WI38 (cell line): ENCODE measurements around the gene TMPO.
"Not testable (repeated sequence)": the region's sequence is repeated elsewhere in the genome, so short reads cannot be mapped to it uniquely, and the experiment has no call there.

Experiments
- H3K4me3 ChIP-seq: 2 replicates; pipeline ENCODE4 v1.5.1; 2011; ENCODE audit warnings: low read depth, mild to moderate bottlenecking, control low read depth, low read length
- CTCF ChIP-seq: IDR thresholded peaks from 2 replicates; pipeline ENCODE4 v1.5.1; 2012; ENCODE audit warnings: low read depth, mild to moderate bottlenecking, control low read depth, low read length

Gene TMPO

DNA sequence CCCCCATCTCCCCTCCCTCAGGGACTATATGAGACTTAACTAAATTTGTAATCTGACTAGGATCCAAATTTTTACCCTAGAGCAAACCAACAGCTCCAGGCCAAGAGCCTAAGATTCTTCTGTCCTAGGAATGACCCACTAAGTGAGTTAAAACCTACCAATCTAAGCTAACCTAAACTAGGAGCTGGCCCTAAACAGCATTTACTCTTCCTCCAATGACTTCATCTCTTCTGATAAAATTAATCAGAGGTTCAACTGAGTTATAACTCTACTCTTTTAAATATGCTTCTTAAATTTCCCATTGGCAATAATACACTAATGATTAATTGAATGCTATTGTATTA, 39.9 kb upstream of the TMPO start:
- no peak for TF ChIP-seq CTCF
- H3K4me3 ChIP-seq = no peak overlapping the region

DNA sequence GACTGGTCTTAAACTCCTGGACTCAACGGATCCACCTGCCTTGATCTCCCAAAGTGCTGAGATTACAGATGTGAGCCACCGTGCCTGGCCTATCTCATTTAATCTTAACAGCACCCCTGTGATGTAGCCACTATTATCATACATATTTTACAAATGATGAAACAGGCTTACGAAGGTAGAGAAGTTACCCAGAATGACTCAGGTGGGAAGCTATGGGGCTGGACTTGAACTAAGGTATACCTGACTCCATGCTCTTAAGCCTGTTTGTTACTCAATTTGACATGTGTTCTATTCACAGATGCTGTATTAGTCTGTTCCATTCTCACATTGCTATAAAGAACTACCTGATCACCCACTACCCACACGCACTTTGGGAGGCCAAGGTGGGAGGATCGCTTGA, 36.8 kb upstream of the TMPO start:
- no peak for TF ChIP-seq CTCF

DNA sequence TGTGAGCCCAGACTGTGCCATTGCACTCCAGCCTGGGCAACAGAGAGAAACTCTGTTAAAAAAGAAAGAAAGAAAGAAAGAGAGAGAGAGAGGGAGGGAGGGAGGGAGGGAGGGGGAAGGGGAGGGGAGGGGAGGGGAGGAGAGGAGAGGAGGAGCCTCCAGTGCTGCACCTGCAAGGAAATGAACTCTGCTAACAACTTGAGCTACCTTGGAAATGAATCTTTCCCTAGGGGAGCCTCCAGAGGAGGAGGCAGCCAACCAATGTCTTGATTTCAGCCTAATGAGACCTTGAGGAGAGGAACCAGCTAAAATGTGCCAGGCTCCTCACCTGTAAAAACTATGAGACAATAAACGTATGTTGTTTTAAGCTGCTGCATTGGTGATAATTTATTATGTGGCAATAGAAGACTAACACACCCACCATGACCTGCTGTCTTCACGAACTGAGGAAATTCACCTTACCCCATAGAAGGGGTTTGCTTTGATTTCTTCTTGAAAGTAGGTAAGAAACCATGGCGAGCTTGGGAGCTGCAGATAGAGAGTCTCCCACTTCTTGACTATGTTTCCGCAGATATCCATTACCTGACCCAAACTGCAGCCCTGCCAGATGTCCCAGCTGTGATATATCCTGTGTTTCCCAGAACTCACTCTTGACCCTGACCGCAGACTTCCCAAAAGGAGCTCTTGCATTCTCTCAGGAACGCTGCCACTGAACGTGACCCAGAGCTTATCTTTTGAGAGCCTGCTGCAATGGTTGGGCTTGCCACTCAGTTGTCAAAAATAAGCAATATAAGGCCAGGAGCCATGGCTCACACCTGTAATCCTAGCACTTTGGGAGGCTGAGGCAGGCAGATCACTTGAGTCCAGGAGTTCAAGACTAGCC, 31.5 kb upstream of the TMPO start:
- no peak overlapping the region for H3K4me3 ChIP-seq
- TF ChIP-seq CTCF = no peak

More for the DNA sequence above, 36.8 kb upstream of the TMPO start:
- H3K4me3 ChIP-seq = no peak overlapping the region

- no peak overlapping the region for H3K4me3 ChIP-seq
- no peak for TF ChIP-seq CTCF
Measured at GRCh38 chr12:98485792-98486340, 29.5 kb upstream of the TMPO start.

DNA sequence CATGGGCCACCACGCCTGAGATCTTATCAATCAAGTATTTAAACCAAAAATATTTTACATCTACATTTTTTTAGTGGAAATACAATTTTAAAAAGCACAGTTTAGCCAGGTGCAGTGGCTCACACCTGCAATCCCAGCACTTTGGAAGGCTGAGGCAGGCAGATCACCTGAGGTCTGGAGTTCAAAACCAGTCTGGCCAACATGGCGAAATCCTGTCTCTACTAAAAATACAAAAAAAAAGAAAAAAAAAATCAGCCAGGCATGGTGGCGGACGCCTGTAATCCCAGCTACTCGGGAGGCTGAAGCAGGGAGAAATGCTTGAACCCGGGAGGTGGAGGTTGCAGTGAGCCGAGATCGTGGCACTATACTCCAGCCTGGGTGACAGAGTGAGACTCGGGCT, 27.0 kb upstream of the TMPO start:
- H3K4me3 ChIP-seq = not testable (repeated sequence)

- no peak overlapping the region for H3K4me3 ChIP-seq
- no peak for TF ChIP-seq CTCF
Measured at GRCh38 chr12:98489176-98489575, 26.2 kb upstream of the TMPO start.

DNA sequence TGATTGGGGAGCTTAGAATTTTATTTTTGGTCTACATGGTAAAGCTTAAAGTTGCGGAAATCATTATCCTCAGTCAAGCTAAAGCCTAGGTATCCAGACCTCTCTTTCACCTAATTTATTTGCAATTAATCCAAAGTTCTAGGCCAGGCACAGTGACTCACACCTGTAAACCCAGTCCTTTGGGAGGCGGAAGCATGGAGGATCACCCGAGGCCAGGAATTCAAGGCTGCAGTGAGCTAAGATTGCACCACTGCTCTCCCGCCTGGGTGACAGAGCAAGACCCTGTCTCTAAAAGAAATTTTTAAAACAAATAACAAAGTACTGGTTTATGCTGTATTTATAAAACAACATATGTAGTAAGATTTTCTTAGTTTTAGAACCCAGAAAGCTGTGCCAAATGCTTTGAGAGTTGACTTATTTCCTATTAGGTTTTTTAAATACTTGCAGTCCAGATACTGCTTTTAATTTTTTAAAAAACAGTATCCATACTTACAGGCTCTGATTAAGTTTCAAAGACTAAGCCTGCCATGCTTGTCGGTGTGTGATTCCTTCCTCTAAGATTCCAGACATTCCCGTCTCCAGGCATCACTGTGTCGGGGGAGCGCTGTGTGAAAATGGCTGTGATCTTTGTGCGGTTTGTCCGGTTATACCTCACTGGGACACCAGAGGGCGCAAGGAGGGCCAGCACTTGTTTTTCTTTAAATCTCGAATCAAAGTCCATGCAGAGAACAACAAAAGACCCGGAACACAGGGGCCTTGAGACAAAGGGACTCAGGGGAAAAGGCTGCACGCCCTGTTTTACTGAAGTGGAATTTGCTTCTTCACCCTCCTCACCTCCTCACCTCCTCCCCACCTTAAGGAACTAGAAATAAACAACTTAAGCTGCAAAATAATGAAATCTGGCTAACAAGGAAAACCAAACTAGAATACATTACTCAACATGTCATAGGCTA, 24.6 kb upstream of the TMPO start:
- TF ChIP-seq CTCF = peak; percentile 82
- no peak overlapping the region for H3K4me3 ChIP-seq
